ENCODE results near the gene VARS1.
"Not testable (repeated sequence)": the region's sequence is repeated elsewhere in the genome, so short reads cannot be mapped to it uniquely, and the experiment has no call there.

Gene VARS1

DNA sequence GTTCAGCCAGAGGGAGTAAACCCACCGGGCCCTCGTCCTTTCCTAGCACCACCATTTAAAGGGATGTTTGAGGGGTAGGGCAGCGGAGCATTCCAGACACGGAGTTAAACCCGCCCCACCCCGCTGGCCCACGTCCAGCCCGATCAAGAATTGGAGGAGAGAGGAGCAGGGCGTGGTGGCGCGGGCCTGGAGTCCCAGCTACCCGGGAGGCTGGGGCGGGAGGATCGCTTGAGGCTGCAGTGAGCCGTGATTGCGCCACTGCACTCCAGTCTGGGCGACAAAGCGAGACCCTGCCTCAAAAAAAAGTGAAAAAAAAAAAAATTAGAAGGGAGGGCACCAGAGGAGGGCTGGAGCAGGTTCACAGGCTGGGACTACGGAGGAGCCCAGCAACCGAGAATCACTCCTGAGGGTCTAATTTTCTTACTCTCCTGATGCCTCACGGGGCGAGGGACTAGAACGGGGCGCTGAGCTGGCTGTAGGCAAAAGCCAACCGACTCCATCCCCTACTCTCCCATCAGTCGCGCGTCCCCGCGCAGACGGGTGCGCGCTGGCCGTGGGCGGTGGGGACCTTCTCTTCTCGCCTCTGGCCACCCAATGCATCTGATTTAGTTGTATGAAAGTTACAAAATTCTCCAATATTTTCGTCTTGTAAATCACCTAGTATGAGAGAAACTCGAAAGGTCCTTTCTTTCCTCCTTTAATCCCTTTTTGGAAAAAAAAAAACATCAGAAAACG is 25.9 kb upstream of the VARS1 start:
- FAIRE-seq = no peak

DNA sequence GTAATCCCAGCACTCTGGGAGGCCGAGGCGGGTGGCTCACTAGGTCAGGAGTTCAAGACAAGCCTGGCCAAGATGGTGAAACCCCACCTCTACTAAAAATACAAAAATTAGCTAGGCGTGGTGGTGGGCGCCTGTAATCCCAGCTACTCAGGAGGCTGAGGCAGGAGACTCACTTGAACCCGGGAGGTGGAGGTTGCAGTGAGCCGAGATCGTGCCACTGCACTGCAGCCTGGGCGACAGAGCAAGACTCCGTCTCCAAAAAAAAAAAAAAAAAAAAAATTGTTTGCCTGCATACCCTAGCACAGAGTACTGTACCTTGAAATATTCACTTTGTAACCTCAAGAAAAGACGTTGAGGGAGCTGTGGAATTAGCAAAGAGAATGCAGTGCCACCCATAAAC is 24.8 kb upstream of the VARS1 start:
- FAIRE-seq = not testable (repeated sequence)

DNA sequence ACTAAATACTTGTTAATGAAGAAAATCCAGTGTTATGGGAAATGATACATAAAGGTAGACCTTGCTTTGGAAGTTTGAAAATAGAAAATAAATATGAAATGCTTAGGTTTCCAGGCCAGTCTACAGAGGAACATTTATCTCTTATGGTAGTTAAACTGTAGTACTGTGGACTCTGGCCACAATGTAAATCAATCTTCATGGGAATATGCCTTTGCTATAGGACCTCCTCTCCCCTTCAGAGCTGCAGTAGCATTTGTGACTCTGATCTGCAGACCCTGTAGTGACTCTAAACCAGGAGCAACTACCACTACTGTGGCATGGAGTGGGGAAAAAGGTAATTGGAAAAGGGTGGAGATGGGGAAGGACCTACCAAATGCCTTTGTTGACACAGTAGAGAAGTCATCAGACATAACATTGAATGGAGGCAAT is 24.3 kb upstream of the VARS1 start:
- no peak for FAIRE-seq

DNA sequence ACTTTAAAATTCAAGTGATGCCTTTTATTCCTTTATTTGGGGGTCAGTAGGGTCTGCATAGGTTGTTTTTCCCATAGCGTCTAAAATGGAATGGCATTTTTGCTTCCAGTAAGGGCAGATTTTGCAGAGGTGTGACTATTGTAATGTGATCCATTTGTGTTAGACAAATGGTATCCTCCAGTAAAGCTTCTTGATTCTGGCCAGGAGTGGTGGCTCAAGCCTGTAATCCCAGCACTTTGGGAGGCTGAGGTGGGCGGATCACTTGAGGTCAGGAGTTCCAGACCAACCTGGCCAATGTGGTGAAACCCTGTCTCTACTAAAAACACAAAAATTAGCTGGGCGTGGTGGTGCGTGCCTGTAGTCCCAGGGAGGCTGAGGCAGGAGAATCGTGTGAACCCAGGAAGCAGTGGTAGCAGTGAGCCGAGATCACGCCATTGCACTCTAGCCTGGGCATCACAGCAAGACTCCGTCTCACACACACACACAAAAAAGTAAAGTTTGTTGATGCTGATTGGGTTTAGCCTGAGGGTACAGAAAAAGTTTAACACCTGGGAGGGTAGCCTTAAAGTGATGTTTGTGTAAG is 22.5 kb upstream of the VARS1 start:
- FAIRE-seq = not testable (repeated sequence)

DNA sequence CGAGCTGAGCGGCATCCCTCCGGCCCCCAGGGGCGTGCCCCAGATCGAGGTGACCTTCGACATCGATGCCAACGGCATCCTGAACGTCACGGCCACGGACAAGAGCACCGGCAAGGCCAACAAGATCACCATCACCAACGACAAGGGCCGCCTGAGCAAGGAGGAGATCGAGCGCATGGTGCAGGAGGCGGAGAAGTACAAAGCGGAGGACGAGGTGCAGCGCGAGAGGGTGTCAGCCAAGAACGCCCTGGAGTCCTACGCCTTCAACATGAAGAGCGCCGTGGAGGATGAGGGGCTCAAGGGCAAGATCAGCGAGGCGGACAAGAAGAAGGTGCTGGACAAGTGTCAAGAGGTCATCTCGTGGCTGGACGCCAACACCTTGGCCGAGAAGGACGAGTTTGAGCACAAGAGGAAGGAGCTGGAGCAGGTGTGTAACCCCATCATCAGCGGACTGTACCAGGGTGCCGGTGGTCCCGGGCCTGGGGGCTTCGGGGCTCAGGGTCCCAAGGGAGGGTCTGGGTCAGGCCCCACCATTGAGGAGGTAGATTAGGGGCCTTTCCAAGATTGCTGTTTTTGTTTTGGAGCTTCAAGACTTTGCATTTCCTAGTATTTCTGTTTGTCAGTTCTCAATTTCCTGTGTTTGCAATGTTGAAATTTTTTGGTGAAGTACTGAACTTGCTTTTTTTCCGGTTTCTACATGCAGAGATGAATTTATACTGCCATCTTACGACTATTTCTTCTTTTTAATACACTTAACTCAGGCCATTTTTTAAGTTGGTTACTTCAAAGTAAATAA is 21.8 kb upstream of the VARS1 start:
- not testable (repeated sequence) for FAIRE-seq

DNA sequence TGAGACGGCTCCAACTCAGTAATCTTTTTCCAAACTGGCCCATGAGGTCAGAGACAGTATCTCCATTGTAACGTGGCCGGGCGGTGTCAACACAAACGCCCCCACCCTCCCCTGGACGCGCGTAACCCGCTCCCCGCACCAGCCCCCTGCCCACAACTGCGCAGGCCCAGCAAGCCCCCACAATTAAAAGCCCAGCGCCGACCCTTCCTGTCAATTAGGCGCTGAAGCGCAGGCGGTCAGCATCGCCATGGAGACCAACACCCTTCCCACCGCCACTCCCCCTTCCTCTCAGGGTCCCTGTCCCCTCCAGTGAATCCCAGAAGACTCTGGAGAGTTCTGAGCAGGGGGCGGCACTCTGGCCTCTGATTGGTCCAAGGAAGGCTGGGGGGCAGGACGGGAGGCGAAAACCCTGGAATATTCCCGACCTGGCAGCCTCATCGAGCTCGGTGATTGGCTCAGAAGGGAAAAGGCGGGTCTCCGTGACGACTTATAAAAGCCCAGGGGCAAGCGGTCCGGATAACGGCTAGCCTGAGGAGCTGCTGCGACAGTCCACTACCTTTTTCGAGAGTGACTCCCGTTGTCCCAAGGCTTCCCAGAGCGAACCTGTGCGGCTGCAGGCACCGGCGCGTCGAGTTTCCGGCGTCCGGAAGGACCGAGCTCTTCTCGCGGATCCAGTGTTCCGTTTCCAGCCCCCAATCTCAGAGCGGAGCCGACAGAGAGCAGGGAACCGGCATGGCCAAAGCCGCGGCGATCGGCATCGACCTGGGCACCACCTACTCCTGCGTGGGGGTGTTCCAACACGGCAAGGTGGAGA is 19.7 kb upstream of the VARS1 start, which contains the start of the genes HSPA1A and HSPA1L:
HSPA1A (plus strand) TSS at position 519 of the 814 bp plus-strand sequence; CDS start at position 733, 214 bp downstream.
HSPA1L (minus strand) TSS at position 259 of the 814 bp plus-strand sequence. CDS start 3,311 bp downstream, outside the sequence.
- FAIRE-seq = no peak

DNA sequence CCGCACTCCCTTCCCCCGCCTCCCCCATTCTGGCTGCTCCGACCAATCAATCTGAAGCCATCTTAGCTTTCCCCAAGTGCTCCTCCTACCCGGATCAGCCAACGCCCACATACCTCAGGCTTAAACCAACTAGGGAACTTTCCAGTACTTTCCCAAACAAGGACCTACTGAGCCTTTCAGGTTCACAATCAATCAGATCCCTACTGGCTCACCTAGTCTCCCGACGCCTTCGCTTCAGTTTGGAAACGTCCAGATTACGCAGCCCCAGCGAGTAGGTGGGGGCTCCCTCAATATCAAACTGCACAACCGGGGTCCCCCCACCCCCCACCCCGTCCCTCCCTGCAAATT is 19.1 kb upstream of the VARS1 start:
- FAIRE-seq = no peak

DNA sequence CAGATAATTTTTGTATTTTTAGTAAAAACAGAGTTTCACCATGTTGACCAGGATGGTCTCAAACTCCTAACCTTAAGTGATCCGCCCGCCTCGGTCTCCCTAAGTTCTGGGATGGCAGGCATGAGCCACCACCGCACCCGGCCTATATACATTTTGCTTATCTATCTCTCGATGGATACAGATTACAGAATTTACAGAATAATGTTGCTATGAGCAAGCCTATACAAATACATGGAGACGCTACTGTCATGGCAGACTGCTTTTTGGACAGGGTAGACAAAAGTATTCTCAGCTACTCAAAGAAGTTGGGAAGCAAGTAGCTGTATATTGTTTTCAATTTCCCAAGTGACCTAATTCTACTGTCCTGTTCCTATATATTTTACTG is 17.9 kb upstream of the VARS1 start:
- no peak for FAIRE-seq

DNA sequence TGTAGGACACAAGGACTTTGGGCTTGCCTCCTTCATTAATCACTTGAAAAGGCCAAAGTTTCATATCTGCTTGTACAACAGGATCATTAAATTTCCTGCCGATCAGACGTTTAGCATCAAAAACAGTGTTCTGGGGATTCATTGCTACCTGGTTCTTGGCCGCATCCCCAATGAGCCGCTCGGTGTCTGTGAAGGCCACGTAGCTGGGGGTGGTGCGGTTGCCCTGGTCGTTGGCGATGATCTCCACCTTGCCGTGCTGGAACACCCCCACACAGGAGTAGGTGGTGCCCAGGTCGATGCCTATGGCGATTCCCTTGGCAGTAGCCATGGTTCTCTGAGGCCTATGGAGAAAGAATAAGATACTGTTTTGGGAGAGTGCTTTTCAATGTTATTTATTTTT is 16.1 kb upstream of the VARS1 start:
- FAIRE-seq = no peak

DNA sequence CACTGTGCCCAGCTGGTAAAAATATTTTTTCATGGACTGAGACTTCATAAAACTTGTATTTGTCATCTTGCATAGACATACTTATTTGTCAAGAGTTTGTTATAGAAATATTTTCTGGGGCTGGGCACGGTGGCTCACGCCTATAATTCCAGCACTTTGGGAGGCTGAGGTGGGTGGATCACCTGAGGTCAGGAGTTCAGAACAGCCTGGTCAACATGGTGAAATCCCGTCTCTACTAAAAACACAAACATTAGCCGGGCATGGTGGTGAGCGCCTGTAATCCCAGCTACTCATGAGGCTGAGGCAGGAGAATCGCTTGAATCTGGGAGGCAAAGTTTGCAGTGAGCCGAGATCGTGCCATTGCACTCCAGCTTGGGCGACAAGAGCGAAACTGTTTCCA is 13.0 kb upstream of the VARS1 start:
- not testable (repeated sequence) for FAIRE-seq

DNA sequence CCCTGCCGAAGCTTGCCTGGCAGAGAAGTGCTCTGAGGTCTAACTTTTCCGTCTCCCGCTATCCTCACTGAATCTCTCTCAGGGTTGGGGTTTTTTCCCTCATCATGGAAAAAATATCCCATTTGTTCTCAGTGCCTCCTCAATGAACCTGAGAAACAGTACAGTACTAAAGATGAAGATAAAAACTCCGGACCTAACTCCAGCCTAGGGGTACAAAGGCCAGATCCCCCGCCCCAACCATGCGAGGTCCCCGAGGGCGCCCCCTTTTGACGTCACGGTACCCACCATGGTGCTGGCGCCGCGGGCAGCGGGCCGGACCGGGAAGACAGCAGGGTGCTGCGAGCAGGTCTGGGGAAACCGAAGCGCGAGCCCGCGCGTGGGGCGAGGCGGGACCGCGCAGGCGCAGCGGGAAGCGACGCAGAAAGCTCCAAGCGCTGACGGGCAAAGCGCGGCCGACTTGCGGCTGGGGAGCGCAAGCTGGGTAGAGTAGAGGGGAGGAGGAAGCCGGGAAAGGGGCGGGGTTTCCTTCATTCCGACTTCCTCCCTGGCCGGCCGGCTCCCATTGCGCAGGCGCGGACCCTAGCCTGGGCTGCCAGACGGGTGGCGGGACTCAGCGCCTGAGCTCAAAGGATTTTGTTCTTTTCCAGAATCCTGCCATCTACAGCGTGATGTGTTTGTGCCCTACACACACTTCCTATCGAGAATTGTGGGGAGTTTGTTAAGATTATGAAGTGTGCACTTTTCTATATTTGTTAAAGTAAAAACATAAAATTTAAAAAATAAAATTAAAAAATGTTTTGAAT is 11.1 kb upstream of the VARS1 start, which contains the start of gene LSM2:
LSM2 (minus strand) TSS at position 497 of the 803 bp plus-strand sequence; CDS start at position 288, 209 bp downstream.
- peak; percentile 17 for FAIRE-seq

DNA sequence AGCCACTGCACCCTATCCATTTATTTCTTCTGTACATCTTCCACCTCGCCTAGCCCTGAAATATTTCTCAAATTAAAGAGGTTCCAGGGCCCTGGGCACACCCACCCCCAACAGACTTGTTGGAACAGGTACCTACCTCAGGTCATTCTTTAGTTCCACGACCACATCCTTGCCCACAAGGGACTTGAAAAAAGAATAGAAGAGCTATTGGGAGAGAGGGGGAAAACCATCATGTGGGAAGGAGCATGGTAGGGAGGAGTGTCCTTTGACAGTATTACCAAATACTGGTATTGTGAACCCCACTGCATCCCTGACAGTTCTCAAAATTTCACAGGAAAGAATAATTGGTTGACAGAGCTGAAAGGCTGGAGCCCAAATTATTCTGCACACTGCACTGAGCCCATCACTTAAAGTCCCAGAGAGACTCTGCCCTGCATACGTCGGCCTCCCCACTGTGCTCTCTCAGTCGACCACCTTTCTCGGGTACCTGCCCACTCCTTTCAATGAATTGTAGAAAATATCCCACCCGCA is 10.5 kb upstream of the VARS1 start:
- no peak for FAIRE-seq

DNA sequence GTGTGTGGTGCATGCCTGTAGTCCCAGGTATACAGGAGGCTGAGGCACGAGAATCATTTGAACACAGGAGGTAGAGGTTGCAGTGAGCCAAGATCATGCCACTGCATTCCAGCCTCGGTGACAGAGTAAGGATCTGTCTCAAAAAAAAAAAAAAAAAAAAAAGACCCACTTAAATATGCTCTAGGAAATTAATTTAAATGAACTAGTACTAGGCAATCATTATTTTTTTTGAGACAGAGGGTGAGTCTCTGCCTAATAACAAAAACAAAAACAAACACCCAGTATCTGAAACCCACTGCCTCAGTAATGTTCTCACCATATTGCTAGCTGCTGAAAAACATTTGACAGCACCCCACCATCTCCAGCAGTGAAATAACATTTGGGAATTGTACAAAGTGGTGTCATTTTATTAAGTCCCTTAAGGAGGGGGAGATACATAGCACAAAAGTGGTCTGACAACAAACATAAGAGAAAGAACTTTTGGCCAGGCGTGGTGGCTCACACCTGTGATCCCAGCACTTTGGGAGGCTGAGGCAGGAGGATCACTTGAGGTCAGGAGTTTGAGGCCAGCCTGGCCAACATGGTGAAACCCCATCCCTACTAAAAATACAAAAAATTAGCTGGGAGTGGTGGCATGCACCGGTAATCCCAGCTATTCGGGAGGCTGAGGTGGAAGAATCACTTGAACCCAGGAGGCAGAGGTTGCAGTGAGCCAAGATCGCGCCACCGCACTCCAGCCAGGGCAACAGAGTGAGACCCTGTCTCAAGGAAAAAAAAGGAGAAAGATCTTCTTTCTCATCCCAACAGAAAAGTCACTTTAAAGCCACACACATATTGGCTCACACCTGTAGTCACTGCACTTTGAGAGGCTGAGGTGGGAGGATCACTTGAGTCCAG is 5.7 kb upstream of the VARS1 start:
- FAIRE-seq = not testable (repeated sequence)

DNA sequence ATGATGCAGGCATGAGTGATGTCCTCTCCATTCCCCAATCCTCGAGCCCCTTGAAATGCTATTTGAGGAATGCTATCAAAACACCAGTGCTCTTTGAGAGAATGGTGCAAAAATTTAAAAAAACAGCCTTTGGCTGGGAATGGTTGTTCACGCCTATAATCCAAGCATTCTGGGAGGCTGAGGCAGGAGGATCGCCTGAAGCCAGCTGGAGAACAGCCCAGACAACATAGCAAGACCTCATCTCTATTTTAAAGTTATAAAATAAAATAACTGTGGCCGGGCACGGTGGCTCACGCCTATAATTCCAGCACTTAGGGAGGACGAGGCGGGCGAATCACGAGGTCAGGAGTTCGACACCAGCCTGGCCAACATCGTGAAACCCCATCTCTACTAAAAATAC is 4.2 kb upstream of the VARS1 start:
- FAIRE-seq = no peak

DNA sequence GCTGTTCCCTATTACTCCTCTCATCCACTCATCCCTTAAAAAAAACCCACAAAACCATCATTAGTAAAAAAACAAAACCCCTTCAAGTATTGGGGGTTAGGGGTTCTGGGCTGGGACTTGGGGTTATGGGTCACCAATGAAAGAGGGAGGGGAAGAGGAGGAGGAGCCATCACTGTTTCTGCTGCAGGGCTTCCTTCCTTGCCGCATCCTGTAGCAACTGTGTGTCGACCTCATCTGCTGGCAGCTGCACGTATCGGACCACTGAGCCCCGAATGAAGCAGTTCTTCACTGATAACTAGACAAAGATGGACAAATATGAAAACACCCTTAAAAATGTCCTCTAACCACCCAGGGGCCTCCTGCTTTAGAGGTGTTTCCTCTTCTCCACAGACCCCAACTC is 2.0 kb upstream of the VARS1 start:
- no peak for FAIRE-seq

DNA sequence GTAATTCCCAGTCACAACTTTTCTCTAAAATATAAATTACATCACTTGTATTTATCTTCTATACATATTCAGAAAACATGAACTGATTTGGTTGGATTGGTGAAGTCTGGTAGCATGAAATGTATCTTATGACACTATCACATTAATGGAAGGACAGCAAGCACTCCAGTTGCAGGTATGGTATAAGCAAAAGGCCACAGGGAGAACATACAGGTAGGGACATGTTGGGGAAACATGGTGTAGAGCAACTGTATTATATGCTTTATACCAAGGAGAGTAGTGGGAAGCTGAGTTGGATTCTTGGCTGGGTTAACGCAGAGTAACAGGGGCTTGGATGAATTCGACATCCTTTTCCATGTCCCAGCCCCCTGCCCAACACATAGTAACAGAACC is 1.4 kb upstream of the VARS1 start:
- FAIRE-seq = no peak

DNA sequence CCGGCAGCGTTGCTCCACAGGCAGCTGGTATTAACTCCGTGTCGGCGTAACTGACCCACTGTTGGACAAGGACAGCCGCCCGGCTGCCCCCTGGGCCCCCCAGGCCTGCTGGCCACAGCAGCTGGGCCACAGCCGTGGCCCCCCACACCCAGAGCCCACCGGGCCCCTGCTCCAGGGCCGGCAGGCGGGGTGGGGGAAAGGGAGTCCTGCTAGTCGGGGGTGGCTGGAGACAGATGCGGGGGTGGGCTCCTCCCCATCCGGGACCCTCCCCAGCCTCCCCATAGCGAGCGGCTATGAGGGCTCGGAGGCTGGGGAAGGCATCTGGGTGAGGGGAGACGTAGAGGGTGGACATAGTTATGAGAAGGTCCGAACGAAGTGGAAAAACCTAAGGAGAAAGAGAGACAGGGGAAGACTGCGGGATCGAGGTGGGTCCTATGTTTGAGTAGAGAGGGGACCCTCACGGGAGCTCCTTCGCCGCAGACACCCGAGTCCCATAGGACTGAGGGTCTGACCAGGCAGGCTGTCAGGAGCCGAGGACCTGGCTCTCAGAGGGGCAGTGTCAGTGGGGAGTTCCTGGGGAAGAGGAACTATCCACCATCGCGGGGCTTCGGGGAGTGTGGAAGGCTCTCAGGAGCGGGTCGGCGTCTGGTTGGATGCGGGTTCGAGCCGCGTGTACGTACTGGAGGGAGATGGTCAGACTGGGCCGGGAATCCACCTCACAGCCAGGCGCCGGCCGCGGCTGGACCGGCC is 511 bp downstream of the VARS1 start:
- no peak for FAIRE-seq

DNA sequence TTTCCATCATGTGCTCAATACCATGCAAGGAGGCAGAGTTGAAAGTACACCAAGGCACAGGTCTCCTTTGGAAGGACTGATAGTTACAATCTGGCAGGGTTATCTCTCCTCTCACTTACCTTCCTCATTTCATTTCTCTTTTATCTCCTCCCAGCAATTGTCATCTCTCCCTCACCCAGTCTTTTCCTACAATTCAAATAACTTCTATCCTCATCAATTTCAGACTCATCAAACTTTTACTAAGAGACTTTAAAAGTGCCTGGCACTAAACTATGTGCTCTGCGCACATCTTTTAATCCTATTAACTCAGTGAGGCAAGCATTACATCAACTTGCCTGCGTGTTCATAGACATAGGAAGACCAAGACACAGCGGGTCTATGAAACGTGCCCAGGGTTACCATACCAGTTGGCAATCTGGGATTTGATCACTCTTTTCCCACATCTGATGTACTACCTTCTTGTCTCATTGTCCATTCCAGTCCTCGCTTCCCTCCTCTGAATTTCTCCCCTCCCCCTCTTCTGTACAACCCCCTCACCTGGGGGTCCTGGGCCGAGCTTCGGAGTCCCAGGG is 1.2 kb downstream of the VARS1 start:
- FAIRE-seq = no peak

DNA sequence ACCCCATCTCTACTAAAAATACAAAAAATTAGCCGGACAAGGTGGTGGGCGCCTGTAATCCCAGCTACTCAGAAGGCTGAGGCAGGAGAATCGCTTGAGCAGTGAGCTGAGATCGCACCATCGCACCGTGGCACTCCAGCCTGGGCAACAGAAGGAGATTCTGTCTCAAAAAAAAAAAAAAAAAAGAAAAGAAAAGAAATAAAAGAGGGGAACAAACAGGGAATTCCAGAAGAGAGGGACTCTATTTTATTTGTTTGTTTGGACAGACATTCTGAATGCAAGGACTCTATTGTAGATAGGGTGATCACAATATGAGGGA is 1.7 kb downstream of the VARS1 start:
- FAIRE-seq = not testable (repeated sequence)

DNA sequence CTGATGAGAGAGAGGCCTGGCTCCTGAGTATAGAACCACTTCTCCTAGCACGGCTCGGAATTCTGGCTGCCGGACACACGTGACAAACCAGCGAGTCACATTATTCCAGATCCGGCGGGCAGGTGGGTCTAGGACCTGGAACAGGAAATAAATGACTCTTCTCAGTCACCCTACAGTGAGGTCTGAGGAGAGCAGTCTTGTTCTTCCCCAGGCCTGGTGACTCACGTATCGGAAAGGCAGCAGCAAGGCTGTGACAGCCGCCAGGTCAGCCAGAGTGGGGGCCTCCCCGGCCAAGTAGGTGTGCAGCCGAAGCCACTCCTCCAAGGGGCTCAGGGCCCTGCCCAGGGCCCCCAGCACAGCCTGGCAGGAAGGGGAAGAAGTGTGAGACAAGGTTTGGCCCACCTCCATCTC is 2.8 kb downstream of the VARS1 start:
- no peak for FAIRE-seq
